SH-SY5Y (cell line): ENCODE data around the gene TLCD3B.

Source experiments
- GATA2 ChIP-seq: IDR thresholded peaks from 2 replicates; pipeline ENCODE4 v1.6.1; 2011; ENCODE audit warnings: mild to moderate bottlenecking, low read depth, low read length
- GATA3 ChIP-seq: IDR thresholded peaks from 2 replicates; pipeline ENCODE4 v1.6.1; 2011; ENCODE audit warnings: low read depth, mild to moderate bottlenecking, low read length, moderate library complexity

- TF ChIP-seq GATA2: no peak
- TF ChIP-seq GATA3: no peak
Measured at GRCh38 chr16:30005341-30006094, 25.6 kb downstream of the TLCD3B start.
